Endothelial cell of umbilical vein (primary cell): ENCODE results near the gene APOM.

Experiments
- CTCF ChIP-seq, 2 donors: IDR thresholded peaks; 1 replicate in 1 of 2; 2 replicates in 1 of 2; pipeline ENCODE4 v1.5.1; 2011; ENCODE audit warnings: low read length in 2 of 2, mild to moderate bottlenecking in 2 of 2, moderate library complexity in 2 of 2, control low read depth in 1 of 2, inconsistent platforms in 1 of 2, low read depth in 1 of 2; ENCODE audit not compliant: insufficient read depth in 1 of 2; ENCODE audit errors: extremely low read depth in 1 of 2
- GATA2 ChIP-seq: IDR thresholded peaks from 2 replicates; pipeline ENCODE4 v1.7.0; 2011; ENCODE audit warnings: low read depth, mild to moderate bottlenecking, moderate library complexity, mixed read lengths, low read length; ENCODE audit not compliant: insufficient read length, insufficient read depth
- POLR2AphosphoS5 ChIP-seq: IDR thresholded peaks from 2 replicates; pipeline ENCODE4 v1.6.1; 2012; ENCODE audit warnings: low read depth, mild to moderate bottlenecking, control low read depth, low read length, moderate library complexity; ENCODE audit not compliant: insufficient read depth

GRCh38 chr6:31689249-31690110 lies 33.8 kb downstream of the APOM start:
- peak; percentile 46 to 59 for TF ChIP-seq CTCF (IDR thresholded peaks at IDR 0.05; ENCODE audit: extremely low read depth in 1 of 2, insufficient read depth in 1 of 2, low read depth in 1 of 2, low read length in 2 of 2)
- TF ChIP-seq POLR2AphosphoS5, result no peak
- TF ChIP-seq GATA2, result no peak
